HG02938 (cell line): ENCODE measurements around the gene CSMD2.

Experiments used
- ATAC-seq: cut with Tn5 transposase; IDR thresholded peaks from one replicate; pipeline ENCODE4 v1.9.1; 2021; ENCODE audit warnings: mild to moderate bottlenecking, moderate library complexity; ENCODE audit not compliant: unreplicated experiment

CSMD2 gene

DNA sequence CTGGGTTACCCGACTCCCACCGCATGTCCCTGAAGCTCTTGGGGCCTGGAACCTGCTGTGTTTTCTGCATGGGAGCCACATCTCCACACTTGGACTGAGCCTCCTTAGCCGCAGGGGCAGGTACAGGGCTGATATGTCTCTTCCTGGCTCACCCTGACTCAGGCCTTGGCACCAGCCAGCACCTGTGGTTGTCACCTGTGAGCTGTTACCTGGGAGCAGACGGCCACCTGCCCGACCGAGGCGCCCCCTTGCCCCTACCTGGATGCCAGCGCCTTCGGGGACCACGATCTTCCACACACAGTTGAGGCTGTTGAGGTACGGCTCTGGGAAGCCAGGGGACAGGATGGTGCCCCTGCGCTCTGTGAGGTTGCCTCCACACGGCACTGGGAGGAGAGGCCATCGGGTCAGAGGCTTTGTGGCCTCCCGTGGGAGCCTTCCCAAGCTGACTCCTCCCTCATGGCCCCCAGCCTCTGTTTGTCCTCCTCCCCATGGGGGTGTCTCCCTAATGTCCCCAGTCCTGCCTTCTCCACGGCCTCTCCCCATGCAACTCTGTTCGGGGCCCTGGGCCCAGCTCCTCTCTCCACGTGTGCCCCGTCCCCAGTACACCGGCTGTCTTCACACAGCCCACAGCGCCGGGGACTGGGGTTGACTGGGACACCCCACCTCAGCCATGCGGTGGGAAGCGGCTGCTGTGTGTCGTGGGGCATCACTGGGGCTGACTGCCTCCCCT lies 540.6 kb downstream of the CSMD2 start:
- no peak for ATAC-seq

- ATAC-seq: no peak
Observed at GRCh38 chr1:33623811-33624210, 541.2 kb downstream of the CSMD2 start.

GRCh38 chr1:33622757-33623156 lies 542.3 kb downstream of the CSMD2 start:
- no peak for ATAC-seq

- ATAC-seq: no peak
Observed at GRCh38 chr1:33618636-33619035, 546.4 kb downstream of the CSMD2 start.

- ATAC-seq: no peak
Observed at GRCh38 chr1:33617451-33617850, 547.6 kb downstream of the CSMD2 start.

DNA sequence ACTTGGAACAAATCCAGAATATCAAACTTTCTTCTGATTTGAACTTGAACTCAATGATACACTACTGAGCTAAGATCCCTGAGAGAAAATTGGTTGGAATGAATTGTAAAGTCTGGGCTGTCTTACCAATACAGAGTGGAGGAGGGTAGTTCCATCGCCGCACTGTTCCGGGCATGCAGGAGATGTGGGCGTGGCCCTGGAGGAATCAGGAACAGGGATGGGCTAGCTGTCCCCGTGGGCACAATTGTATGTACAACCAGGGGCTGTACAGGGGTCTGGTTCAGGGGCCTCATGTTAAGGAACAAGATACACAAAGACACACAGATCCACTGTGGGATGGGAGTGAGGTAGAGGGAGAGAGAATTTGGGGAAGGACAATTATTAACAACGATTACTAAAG lies 548.2 kb downstream of the CSMD2 start:
- ATAC-seq: no peak

- no peak for ATAC-seq
Observed at GRCh38 chr1:33615546-33615945, 549.5 kb downstream of the CSMD2 start.

DNA sequence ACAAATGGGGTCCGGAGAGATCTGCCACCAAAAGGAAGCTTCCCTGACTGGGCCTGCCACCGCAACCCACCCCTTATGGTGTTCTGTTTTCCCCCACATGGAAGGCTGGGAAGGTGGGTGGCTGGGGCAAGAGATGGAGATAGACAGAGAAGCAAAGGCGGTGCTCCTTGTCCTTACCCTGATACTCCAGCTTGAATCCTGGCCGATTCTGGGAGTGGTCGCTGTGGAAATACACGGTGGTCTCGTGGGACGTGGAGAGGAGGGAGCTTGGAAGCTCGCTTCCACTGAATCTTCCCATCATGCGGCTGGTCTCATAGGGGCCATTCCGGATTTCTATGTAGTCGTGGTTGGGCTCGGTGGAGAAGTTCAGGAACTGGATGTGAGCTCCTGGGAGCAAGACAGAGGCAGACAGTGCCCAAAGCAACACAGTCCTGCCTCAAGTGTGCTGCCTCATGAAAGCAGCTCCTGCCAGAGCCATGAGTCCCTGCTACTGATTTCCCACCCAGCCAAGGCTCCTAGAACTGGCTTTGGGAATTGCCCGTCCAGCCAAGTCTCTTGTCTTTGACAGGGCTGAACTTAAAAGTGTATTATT lies 554.1 kb downstream of the CSMD2 start:
- ATAC-seq: no peak

- no peak for ATAC-seq
Observed at GRCh38 chr1:33610391-33610790, 554.6 kb downstream of the CSMD2 start.

DNA sequence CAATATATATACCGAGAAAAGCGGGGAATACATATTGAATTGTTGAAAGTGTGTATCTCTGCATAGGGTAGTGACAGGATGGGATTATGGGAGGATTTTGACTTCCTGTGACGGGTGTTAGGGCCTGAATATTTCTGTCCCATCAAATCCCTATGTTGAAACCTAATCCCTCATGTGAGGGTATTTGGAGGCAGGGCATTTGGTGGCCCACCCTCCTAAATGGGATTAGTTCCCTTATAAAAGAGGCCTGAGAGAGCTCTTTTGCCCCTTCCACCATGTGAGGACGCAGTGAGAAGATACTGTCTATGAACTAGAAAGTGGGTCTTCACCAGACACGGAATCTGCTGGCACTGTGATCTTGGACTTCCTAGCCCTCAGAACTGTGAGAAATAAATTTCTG lies 555.3 kb downstream of the CSMD2 start:
- ATAC-seq: no peak

GRCh38 chr1:33608825-33609400 lies 556.1 kb downstream of the CSMD2 start:
- no peak for ATAC-seq

GRCh38 chr1:33607444-33608005 lies 557.5 kb downstream of the CSMD2 start:
- no peak for ATAC-seq

DNA sequence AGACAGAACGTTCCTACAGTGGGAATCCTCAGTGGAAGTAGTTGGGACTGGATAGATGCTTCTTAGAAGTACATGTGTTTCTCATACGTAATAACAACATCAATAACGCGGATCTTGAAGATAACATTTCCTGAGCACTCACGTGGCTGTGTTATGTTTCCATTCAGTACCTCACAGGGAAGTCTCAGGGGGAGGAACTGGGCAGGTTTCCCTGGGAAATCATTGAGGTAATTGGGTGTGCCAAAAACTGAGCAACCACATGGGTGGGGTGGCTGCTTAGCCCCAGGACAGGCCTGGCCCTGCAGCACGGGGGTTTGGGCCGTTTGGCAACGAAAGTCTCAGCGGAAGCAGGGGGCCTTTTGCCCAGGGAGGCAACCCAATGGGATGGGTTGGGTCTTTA lies 558.8 kb downstream of the CSMD2 start:
- ATAC-seq: no peak

- no peak for ATAC-seq
Observed at GRCh38 chr1:33602271-33602670, 562.8 kb downstream of the CSMD2 start.

GRCh38 chr1:33601751-33602150 lies 563.3 kb downstream of the CSMD2 start:
- ATAC-seq: no peak

- no peak for ATAC-seq
Observed at GRCh38 chr1:33599516-33600115, 565.4 kb downstream of the CSMD2 start.

- ATAC-seq: no peak
Observed at GRCh38 chr1:33588726-33589125, 576.3 kb downstream of the CSMD2 start.

DNA sequence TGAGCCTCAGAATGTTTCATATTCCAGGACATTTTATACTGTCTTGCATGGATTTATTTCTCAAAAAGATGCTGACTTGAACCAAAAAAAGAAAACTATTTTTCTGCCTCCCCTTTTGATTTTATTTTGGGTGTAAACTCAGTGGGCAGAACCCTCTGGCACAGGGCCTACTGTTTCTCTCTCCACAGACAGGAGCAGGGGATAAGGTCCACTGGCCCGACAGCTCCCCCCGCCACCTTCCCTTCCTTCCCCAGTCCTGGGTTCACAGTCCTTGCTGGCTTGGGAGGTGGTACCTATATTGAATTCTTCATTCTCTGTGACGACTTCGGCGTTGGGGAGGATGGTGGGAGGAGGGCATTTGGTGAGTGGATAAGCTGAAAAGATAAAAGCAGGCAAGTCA lies 578.2 kb downstream of the CSMD2 start:
- no peak for ATAC-seq

DNA sequence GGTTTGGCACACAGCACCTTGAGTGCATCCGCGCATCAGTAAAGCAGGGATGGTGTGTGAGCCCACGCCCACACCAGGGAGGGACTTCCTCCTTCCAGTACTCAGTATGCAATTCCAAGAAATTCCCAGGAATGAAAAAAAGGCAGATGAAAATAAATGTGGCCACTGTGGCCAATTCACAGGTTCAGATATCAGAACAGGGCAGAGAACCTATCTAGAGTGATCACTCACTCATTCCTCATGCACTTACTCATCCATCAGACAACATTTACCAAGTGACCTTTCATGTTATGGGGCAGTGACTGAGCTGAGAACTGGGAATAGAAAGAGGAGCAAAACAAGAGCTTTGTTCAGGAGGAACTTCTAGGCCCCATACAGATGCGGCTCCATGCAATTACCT lies 578.9 kb downstream of the CSMD2 start:
- no peak for ATAC-seq

DNA sequence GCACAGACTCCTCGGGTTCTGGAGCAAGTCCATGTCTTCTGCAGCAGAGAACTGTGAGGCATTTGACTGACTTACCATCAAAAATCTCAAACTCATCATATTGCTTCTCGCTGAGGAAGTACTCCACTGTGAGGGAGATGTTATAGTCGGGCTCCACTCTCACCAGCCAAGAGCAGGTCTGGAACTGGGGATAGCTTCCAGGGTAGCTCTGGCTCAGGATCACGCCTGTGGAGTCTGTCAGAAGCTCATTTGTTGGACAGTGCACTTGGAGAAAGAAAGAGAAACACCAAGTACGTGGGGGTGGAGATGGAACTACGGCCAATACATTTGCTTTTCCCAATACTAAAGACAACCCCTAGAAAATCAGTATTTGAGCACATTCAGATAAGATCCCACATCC lies 581.5 kb downstream of the CSMD2 start:
- no peak for ATAC-seq

DNA sequence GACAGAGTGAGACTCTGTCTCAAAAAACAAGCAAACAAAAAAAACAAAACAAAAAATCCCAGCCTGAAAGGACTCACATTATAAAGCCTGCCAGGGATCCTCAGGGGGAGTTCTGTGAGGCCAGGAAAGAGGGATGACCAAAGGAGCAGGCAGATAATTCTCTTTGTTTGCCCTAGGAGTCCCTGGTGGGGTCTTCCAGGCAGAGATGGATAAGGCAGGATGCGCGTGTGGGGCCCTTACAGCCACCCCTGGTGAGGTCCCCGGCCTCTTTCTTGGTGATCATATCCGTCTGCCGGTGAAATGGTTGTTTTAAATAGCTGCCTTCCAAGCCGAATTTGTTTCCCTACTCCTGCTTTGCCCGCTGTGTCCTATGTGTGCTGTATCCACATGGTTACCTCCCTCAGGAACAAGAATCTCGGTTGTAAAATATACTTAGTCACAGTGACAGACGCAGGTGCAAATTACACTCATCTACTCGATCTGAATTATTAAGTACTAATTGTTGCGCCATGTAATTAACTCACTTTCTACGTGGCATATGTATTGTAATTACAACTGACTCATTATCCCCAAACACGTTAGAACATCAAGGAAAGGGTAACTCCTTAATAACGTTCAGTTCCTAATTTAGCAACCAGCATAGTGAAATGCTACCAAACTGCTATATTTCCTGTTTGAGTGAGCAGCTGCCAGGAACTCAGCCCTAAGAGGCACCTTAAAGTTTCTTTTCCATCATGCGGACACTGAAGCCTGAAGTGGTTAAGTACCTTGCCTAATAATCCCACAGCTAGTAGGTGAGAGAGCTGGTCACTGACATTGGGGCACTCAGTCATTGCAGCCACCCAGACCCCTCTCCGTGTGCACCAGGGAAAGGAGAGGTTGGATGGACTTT lies 586.2 kb downstream of the CSMD2 start:
- ATAC-seq: no peak
